GM21723 (cell line): ENCODE measurements around the gene CTAG1B.
"Not testable (repeated sequence)": the region's sequence is repeated elsewhere in the genome, so short reads cannot be mapped to it uniquely, and the experiment has no call there.

Source experiments
- ATAC-seq: cut with Tn5 transposase; IDR thresholded peaks from one replicate; pipeline ENCODE4 v1.9.1; 2021; ENCODE audit warnings: mild to moderate bottlenecking, moderate library complexity; ENCODE audit not compliant: unreplicated experiment

The CTAG1B gene

DNA sequence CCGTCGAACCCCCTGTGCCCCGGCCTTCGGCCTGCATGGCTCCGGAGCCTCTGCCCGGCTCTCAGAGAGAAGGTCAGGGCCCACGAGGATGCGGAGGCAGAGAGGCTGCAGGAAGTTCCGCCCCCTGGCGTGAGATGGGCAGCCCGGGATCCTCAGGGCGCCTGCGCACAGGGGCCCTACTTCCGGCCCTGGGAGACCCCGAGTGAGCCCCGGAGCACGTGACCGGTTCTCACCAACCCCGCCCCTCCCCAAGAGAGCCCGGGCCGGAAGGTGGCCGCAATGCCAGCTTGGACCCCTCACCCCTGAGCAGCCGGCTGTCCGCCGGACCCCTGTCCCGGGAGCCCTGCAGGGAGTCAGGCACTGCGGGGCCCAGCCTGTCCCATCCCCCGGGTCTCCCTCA, at the start of gene CTAG1B:
Gene CTAG1B (minus strand): TSS at position 101 of the 400 bp plus-strand sequence. CDS start 64 bp downstream, at position 37.
- not testable (repeated sequence) for ATAC-seq

DNA sequence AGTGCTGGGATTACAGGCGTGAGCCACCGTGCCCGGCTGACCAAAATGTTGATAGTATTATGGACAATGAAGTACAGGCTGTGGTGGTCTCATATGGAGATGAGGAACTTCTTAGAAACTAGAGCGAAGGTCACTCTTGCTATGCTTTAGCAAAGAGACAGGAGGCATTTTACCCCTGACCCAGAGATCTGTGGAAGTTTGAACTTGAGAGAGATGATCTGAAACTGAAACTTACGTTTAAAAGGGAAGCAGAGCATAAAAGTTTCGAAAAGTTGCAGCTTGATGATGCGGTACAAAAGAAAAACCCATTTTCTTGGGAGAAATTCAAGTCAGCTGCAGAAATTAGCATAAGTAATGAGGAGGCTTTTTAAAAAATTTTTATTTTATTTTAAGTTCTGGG, 42.8 kb upstream of the CTAG1B start:
- no peak for ATAC-seq

DNA sequence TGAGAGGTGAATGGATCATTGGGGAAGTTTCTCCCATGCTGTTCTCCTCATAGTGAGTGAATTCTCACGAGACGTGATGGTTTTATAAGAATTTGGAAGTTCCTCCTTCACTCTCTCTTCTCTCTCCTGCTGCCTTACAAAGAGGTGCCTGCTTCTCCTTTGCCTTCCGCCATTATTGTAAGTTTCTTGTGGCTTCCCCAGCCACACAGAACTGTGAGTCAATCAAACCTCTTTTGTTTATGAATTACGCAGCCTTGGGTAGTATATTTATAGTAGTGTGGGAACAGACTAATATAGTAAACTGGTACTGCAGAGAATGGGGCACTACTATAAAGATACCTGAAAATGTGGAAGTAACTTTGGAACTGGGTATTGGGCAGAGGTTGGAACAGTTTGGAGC, 42.1 kb upstream of the CTAG1B start:
- ATAC-seq = no peak

DNA sequence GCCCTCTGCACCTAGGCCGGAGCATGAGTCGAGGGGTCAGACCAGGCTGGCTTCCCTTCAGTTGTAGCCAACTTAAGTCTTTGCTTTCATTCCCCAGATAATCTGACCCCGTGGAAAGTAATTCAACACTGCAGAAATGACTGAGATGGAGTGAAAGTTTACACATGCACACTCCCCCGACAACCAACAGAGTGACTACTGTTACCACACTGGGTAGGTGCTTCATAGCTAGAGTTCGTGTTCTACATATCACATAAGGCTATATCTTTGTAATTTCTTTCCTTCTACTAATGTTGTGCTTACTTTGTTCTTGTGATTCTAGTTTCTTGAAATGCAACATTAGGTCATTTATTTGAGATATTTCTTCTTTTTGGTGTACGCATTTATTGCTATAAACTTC, 41.5 kb upstream of the CTAG1B start:
- ATAC-seq = no peak

DNA sequence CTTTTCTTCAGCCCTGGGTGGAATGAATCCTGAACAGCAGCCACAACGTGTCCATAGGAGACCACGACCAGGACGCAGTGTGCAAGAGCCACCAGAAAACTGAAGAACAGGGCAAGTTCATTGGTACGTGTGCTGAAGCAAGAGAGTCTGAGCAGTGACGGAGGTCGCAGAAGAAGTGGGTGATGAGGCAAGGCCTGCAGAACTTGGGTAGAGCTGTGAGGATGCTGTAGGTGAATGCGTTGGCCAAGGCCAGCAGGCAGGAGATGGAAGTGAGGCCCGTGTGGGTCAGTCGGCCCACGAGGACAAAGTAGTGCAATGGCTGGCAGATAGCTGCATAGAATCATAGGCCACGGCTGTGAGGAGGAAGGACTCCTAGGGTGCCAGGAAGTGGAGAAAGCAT, 39.9 kb upstream of the CTAG1B start:
- no peak for ATAC-seq

DNA sequence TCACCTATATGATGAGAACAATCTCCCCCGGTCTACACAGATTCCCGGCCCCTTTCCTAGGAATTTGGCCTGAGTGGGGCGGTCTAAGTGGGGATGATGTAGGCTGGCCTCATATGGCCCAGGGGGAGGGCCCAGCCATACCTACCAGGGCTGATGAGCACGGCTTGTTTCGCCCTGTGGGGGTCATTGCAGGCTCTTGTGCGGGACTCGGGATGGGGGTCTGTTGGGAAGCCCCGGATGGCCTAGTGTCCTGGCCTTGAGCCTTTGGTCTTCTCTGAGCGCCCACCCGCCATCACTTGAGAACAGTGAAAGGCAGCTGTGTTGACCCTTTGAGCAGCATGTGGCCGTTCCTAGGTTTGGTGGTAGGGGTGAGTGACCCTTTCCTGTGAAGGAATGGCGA, 39.1 kb upstream of the CTAG1B start:
- ATAC-seq = no peak

DNA sequence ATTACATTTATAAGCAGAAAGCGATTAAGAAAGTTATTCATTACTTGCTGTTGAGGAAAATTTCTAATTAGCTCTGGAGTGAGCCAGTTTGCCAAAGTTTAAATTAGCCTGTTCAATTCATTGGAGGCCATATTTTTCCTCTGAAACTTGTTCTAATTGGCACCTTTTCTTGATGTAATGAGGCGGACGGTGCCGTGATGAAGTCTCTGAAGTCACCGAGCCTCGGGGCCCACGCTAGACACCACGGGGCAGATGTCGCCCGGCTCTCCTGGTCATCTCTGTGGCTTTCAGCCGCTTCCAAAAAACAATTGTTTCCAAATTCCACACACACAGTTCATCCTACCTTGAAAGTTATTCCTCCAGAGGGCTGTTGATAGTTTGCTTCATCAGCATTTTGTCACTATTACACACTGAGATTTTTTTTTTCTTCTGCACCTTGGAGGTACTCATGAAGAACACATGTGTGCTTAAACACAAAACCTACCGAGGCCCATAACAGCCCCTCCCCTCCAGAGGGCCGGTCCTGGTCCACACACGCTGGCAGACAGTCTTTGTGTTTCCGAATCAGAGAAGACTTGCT, 38.2 kb upstream of the CTAG1B start:
- ATAC-seq = no peak

DNA sequence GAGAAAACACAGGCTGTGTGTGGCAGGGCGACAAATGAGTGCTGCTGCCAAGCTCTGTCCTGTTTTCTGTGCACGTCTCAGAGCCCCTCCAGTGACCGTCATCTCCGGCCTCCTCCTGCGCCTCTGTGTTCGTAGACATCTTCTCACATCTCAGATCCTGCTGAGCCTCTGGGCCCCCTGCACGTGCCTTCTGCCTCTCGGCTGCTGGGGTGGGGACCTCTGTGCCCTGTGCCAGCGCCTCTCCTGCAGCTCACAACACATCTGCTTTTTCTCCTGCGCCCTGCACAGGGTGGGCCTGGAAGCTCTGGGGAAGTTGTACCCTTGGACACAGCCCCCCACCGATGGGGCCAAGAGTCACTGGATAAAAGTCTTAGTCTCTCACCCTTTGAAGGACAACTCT, 36.7 kb upstream of the CTAG1B start:
- ATAC-seq = no peak

DNA sequence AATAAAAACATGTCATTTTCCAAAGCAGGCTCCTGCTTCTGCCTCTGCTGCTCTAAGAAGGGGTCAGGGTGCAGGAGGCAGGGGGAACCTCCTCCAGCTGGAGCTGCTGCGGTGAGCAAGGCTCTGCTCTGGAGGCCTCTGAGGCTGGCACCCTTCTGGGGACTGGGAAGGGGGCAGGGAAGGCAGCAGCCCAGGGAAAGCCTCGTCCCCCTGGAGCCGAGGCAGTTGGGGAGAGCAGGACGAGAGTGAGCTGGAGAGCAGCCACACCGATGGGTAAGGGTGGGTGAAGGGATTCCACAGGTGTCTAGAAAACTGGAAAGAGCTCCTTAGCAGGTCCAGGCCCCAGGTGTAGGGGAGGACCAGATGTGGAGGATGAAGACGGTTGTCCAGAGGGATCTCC, 36.3 kb upstream of the CTAG1B start:
- no peak for ATAC-seq

DNA sequence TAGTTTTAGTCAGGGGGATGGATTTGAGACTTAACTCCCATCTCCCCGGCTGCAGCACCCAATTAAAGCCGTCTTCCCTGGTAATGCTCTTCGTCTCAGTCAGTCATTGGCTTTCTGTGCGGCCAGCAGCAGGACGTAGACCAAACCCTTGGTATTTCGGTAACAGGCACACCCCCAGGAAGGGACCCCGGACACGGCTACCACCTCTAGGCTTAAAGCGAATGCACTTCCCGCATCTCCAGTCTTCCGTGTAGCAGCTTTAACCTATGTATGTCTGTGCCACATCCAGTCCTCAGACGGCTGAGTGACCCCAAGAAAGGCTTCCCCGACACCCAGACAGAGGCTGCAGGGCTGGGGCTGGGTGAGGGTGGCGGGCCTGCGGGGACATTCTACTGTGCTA, 35.8 kb upstream of the CTAG1B start:
- ATAC-seq = no peak

DNA sequence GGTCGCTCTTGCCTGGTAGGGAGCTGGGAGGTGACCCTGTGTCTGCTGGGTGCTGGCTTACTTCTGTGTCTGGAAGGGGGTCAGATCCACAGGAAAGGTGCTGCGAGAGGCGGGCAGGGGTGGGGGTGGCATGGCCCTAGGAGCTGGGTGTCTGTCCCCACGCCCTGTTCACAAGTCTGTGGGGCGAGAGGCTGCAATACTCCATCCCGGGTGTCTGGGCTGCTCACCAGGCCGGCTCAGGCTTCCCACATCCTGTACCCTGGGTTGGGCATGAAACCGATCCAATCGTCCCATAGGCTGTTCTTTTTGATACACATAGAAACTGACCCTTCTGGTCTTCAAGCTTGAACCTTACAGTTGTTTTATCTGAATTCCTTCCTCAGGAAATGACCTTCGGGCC, 35.3 kb upstream of the CTAG1B start:
- no peak for ATAC-seq

DNA sequence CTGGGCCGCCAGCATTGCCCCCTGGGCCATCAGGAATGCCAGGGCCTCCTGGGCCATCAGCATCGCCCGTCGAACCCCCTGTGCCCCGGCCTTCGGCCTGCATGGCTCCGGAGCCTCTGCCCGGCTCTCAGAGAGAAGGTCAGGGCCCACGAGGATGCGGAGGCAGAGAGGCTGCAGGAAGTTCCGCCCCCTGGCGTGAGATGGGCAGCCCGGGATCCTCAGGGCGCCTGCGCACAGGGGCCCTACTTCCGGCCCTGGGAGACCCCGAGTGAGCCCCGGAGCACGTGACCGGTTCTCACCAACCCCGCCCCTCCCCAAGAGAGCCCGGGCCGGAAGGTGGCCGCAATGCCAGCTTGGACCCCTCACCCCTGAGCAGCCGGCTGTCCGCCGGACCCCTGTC, 34.3 kb upstream of the CTAG1B start, which contains the start of gene CTAG2:
Gene CTAG2 (minus strand): TSS at position 167 of the 400 bp plus-strand sequence. CDS start 64 bp downstream, at position 103.
- not testable (repeated sequence) for ATAC-seq

DNA sequence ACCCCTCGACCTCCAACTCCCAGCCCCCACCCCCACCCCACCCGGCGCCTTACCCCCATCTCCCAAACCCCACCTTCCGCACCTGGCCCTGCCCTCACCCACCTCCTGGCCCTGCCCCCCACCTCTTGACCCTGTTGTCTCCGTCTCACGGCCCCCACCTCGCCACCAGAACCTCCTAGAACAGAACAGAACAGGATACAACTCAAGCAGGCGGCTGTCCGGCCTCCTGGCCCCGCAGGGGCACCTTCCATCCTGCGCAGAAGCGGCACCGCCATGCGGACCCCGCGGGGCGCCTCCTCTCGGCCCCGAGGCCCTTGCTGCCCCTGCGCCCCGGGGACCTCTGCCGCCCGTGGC, 33.9 kb upstream of the CTAG1B start:
- no peak for ATAC-seq

DNA sequence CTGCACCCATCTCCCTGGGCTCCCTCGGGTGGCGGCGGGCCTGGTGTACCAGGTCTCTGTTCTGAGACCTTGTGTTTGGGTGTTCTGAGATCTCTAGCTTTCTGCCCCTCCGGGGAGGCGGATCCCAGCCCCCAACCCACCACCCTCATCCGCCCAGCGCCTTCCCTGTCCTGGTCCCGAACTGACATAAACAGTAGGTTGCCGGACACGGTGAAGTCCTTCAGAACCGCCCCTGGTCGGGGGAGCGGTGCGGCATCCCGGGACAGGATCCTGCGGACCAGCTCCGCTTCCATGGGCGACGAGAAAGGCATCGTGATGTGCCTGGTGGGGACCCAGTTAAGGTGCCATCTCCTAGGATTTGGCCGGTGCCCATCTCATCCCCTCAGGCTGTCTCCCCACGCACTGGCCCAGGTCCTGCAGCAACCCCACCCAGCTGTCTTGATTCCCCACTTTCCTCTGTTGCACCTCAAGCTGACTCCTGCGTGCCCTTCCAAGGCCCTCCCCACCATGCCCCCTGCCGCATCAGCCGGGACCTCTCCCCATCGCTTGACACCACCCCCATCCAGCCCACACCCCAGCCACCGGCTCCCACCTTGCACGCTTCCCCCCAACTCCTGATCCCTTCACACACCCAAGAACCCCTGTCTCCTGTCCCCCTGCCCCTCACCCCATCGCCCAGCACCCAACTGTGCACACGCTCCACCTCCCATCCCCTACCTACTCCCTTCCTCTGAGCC, 33.4 kb upstream of the CTAG1B start:
- ATAC-seq = no peak

DNA sequence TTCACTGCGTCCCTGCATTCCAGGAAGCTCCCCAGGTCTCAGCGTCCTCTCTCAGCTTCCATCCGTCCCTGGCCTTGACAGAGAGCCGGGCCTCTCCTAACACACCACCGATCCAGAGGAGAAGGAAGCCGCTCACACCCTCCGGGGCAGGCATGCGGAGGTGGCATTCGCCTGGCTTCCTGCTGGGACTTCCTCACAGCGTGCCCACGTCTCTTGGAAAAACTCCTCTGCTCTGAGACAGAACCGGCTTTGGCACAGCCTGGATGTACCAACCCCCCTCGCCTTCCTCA, 31.1 kb upstream of the CTAG1B start:
- ATAC-seq = no peak

DNA sequence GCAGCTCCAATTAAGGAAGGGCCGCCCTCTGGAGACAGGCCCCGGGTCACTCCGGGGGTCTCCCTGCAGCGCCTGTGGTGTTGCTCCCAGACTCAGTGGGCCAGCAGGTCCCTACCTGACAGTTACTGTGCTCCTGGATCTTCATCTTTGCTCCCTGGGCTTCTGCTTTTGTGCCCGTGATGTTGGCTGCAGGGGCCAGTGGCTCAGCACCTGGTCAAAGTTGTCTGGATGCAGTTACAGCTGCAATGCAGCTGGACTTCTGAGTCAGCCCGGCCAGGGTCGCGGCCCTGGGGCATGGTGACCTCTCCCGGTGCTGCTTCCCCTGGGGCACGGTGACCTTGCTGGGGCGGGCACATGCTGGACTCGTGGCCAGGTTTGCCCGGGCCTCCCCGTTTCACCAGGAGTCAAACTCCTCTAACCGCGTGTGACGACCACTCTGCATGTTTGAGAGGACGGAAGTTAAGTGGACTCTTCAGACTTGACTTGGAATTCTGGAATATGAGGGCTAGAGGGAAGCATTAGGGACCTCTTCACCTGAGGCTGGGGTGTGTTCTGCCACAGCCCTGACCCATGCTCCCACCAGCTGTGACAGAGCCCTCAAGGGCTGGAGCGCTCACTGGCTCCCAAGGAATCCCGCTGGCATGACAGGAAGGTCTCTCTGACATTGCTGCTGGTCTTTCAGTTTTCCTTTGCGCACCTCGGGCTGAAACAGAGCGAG, 30.6 kb upstream of the CTAG1B start:
- no peak for ATAC-seq

DNA sequence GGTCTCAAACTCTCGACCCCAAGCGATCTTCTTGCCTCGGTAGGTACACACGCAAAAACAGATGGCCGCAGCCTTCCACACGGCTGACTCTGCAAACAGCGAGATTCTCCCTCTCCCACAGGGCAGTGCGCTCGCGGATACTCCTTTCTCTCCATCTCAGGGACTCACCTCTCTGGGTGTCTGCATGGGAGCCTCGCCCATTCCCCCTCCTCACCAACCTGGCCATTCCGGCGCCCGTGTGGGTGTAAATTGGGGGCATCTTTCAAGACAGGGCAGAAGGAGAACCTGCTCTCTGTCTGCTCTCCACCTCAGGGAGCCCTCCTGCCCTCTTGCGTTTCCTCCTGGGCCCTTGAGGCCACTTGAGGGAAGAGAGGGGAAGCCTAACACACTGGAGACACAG, 29.8 kb upstream of the CTAG1B start:
- ATAC-seq = no peak

DNA sequence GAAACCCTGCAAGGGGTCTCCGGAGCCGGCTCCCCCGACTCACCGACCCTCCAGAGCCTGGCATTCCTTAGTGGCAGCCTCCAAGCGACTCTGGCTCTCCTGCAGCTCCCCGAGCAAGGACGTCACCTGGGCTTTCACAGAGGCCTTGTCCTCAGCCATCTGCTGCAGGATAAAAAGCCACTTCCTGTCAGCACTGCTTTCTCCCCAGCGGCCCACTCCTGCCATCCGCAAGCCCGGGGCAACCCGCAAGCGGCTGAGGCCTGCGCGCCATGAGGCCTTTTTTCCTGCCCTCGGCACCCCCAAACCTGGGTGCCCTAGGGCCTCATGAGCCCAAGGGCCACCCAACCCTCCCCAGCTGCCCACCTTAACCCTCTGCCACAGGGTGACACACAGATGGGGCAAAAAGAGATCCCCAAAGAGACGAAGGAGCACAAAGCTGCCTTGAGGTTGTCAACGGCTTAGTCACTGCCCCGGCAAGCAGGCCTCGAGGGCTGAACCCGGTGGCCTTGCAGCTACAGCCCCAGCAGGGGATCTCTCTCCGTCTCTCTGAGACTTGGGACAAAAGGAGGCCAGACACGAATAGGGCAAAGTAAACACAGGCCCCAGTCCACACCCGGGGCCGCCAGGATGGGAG, 26.8 kb upstream of the CTAG1B start:
- ATAC-seq = not testable (repeated sequence)

DNA sequence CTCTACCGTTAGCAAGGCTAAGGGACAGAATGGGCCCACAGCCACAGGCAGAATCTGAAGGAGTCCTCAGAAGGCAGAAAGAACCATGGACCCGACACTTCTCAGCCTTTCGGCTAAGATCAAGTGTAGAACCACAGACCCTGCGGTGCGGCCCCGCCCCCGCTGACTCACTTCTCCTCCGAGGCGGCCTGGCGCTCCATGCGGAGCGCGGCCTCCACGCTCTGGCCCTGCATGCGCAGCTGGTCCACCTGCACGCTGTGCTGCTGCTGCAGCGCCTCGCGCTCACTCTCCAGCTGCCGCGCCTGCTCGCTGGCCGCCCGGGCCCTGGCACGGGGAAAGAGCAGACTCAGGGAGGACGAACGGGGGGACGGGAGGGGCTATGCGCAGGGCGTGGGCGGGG, 24.6 kb upstream of the CTAG1B start:
- not testable (repeated sequence) for ATAC-seq

DNA sequence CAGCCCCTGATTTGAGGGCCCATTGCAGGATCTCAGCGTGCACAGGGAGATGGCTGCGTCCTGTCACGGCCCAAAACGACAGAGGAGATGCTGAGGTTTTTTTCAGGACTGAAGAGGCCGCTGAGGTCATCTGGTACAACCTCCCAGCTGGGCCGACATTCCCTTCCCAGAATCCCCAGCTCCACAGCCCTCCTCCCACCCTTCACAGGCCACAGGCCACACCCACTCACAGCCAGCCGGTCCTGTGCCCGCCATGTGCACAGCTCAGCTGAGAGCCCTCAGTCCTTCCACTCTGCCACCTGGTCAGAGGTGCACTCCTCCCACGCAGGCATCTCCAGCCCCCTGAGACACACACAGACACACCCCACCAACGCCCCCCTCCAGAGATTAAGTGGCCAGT, 22.7 kb upstream of the CTAG1B start:
- ATAC-seq = not testable (repeated sequence)

DNA sequence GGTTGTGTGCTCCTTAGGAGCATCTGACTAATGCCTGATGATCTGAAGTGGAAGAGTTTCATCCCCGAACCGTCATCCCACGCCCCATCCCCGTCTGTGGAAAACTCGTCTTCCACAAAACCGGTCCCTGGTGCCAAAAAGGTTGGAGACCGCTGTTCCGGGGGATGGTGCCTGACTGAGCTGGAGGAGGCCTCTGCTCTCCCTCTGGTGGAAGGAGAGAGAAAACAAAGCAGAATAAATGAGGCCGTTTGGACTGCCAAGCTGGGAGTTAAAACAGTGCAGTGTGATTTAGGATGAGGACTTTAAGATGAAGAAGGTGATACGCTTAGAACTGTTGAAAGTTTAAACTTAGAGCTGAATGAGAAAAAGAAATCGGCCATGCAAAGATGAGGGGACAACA, 14.6 kb upstream of the CTAG1B start:
- ATAC-seq = not testable (repeated sequence)

DNA sequence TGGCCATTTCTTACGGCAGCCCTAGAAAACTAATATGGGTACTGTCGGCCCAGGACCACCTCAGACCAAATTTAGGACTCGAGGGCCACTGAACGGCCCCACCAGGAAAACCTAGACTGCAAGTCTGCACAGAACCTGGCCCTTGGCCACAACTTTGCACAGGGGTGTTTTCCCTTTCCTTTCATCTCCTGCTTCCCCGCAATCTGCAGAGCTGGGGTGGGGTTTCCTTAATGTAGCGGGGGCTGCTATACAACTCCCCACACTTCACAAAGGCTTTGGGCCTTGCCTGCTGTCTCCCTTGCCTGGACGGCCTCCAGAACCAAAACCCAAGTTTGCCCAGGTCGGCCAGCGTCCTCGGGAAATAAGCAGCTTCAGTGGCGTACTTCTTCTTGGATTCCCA, 11.9 kb upstream of the CTAG1B start:
- ATAC-seq = not testable (repeated sequence)
